Coronary artery (tissue), 2 donors: ENCODE data around the gene SMARCAL1.

Experiments
- DNase-seq: peaks from one replicate; pipeline ENCODE4 v3.0.0-alpha.2; 2017; ENCODE audit warnings: low spot score
- H3K27ac ChIP-seq, 2 donors: fragments of 200-600 bp; sonication (generic); one replicate each; pipeline ENCODE4 v1.5.1; 2016 to 2019
- H3K4me3 ChIP-seq: fragments of 200-600 bp; sonication (generic); 2 replicates; pipeline ENCODE4 v1.5.1; 2016; ENCODE audit warnings: mild to moderate bottlenecking, moderate library complexity
- CTCF ChIP-seq: fragments of 200-600 bp; sonication (generic); IDR thresholded peaks from one replicate; pipeline ENCODE4 v1.5.1; 2019; ENCODE audit warnings: antibody characterized with exemption

The SMARCAL1 gene

GRCh38 chr2:216519154-216519762 is 107.0 kb downstream of the SMARCAL1 start:
- peak; percentile 12 for DNase-seq
- TF ChIP-seq CTCF: peak; percentile 83
- Histone ChIP-seq H3K27ac (peak overlapping the region in 1 of 2 donors; percentile 13), H3K4me3 (no peak overlapping the region)

- Histone ChIP-seq H3K27ac (no peak overlapping the region), H3K4me3 (no peak overlapping the region)
- DNase-seq: peak; percentile 41
- no peak for TF ChIP-seq CTCF
These were observed 107.8 kb downstream of the SMARCAL1 start for GRCh38 chr2:216520112-216520511.

- no peak overlapping the region for H3K4me3 ChIP-seq
- H3K27ac ChIP-seq: no peak overlapping the region
- DNase-seq: no peak
- TF ChIP-seq CTCF: no peak
These were observed 110.7 kb downstream of the SMARCAL1 start for GRCh38 chr2:216522892-216523502.

GRCh38 chr2:216525972-216526371 is 113.7 kb downstream of the SMARCAL1 start:
- TF ChIP-seq CTCF: no peak
- Histone ChIP-seq H3K27ac (peak overlapping the region; percentile 44 to 78), H3K4me3 (no peak overlapping the region)
- peak; percentile 29 for DNase-seq

- Histone ChIP-seq H3K4me3 (no peak overlapping the region), H3K27ac (peak overlapping the region; percentile 44 to 78)
- no peak for TF ChIP-seq CTCF
- DNase-seq: no peak
These were observed 114.7 kb downstream of the SMARCAL1 start for GRCh38 chr2:216526939-216527338.

- no peak for TF ChIP-seq CTCF
- no peak for DNase-seq
- H3K4me3 ChIP-seq: no peak overlapping the region
- no peak overlapping the region for H3K27ac ChIP-seq
These were observed 115.3 kb downstream of the SMARCAL1 start for GRCh38 chr2:216527600-216527999.

GRCh38 chr2:216532562-216532961 is 120.3 kb downstream of the SMARCAL1 start:
- DNase-seq: no peak
- Histone ChIP-seq H3K4me3 (no peak overlapping the region), H3K27ac (no peak overlapping the region)
- TF ChIP-seq CTCF: no peak
